ENCODE measurements around the gene GALR1.

- TF ChIP-seq CTCF (IDR thresholded peaks at IDR 0.05; ENCODE audit: poor library complexity): no peak
- TF ChIP-seq EZH2phosphoT487 (IDR thresholded peaks at IDR 0.05; ENCODE audit: low read depth, severe bottlenecking, unreplicated experiment): no peak
- no peak for TF ChIP-seq EZH2 (IDR thresholded peaks at IDR 0.05; ENCODE audit: borderline replicate concordance)
Measured at GRCh38 chr18:77223221-77223639, 26.4 kb upstream of the GALR1 start.

Measured in hepatocyte (in vitro differentiated cells).